Stimulated activated CD4-positive, alpha-beta T cell treated with anti-CD3 and anti-CD28 coated beads, Interleukin-1b, Interleukin-23, amount 100 ng/mL, for 1 hour (primary cell): ENCODE results near the gene USP48.

Source experiments
- DNase-seq, 2 donors: peaks; one replicate each; pipeline ENCODE4 v3.0.0-alpha.2; 2020; ENCODE audit warnings: low read depth in 2 of 2

The USP48 gene

DNA sequence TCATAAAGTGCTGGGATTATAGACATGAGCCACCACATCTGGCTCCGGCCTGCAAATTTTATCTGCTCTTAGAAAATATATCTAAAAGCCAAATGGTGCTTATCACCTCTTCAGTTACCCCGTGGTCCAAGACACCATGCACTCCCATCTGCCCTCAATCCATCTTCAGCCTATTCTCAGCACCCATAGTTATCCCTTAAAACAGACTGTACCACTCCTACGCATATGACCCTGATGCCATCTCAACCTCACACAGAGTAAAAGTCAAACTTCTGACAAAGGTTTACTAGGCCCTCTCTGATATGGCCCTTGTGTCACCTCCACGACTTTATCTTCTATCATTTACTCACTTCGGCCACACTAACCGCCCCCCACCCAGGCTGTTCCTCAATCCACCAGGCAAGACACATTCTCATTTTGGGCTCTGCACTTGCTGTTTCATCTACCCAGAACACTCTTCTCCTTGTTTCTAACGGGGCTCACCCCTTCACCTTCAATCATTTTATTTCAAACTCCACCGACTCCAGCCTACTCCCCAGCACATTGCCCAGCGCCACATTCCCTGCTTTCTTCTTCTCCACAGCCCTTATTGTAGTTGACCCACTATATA lies 33.0 kb downstream of the USP48 start:
- no peak for DNase-seq

DNA sequence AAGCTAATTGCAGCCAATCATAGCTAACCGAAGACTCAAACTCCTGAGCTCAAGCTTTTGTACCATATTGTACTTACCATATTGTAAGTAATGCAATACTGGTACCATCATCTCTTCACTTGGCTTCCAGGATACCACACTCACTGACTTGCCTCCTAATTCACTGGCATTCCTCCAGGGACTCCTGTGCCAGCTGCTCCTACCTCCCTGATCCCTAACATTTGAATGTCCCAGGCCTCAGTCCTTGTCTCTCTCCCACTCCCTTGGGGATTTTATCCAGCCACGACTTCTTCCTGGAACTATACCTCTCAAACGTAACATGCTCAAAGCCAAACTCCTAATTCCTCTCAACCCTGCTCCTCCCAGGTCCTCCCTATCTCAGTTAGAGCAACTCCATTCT lies 33.8 kb downstream of the USP48 start:
- DNase-seq: no peak

DNA sequence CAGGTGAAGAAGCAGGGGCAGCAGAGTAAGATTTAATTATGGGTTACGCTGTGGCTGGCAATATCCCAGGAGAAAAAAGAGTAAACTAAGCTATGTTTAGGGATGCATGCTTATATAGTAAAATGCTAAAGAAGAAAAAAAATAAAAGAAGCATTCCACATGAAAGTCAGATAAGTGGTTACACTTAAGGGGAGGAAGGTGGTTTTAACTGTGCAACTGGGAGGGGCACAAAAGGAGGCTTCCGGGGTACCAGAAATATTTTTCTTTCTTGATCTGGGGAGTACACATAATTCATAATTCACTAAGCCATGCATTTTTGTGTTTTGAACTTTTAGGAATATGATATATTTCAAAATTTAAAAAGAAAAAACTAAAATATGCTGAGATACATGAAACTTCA lies 39.5 kb downstream of the USP48 start:
- DNase-seq: no peak

DNA sequence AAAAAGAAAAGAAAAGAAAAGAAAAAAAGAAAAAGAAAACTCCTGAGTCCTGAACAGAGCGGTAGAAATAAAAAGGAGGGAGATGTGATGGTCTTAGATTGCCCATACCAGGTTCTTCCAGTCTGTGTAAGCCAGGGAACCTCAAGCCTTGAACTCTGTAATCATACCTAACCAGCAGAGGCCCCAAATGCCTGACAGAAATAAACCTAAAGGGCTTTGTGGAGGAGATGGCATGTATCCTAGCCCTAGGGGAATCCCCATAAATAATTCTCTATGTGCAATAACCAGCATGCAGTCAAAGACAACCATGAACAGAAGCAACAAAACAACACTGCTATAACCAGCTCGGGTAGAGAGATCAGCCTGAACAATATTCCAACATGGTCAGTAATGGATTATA lies 40.4 kb downstream of the USP48 start:
- DNase-seq: no peak

DNA sequence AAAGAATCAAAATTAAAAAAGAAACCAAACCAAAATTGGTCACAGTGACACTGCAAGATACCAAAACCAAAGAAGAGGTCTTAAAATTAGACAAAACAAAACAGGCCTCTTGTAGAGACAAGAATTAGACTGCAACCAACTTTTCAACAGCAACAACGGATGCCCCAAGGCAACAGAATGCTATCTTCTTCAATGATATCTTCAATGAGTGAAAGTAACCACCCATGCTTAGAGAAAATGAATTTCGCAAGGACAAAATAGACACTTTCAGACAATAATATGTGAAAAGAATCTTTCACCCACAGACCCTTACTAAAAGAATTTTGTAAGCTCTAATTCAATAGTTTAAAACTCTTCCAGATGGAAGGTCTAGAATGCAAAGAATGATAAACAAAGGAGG lies 41.7 kb downstream of the USP48 start:
- DNase-seq: no peak

DNA sequence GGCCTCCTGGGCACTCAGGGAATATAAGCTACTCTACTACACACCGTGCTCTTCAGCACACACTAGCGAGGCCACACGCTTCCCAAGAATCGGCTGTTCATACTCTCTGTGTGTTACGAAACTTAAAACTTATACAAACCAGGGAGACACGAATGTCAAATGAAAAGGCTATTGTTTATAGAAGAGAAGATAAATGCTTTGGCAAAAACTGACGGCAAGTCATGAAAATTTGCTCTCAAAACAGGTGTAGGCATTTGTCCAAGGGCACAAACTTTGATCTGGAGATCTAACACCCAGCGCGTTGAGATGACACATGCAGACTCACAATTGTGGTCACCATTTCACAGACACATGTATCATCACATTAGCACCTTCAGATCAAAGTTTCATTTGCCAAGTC lies 46.1 kb downstream of the USP48 start:
- no peak for DNase-seq

DNA sequence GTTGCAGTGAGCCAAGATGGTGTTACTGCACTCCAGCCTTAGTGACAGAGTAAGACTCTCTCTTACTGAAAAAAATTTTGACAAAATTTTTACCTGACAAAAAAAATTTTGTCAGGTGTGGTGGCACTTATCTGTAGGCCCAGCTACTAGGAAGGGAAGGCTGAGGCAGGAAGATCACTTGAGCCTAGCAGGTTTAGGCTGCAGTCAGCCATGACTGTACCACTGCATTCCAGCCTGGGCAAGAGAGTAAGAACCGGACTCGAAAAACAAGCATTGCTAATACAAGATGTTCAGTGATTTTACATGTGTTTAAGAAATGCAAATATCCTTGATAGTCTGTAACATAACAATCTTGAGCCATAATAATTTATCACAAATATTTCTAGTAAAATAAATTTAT lies 46.9 kb downstream of the USP48 start:
- no peak for DNase-seq

DNA sequence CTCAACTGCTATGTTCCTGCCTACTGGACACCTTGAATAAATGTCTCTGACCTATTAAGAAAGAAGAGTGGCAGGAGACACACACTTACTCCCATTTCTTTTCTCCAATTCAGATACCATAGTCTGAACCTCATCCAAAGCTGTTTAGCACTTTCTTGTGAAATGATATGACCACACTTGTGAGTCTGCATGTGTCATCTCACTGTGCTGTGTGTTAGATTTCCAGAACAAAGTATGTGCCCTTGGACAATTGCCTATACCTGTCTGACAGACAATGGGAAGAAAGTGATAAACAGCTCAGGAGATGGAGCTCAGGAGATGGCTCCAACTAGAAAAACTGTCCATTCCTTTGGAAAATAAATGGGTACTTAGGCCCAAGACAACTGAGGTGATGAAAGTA lies 48.4 kb downstream of the USP48 start:
- no peak for DNase-seq

DNA sequence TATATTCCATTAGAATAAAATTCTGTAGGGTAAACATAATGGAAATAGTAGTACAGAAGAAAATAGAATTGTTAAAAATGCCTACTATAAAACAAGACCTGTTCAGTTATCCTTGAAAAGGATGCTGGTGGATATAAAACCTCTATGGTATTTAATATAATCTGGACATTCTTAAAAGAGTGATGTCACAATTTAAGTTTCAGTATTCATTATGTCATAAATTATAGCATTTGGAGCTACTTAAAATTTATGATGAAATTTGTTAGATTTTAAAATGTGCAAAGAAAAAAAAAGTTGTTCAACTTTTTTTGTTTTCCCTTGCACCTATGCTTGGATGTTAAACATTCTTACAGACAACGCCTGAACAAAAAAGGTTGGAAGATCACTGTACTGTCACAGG lies 50.3 kb downstream of the USP48 start:
- DNase-seq: no peak

DNA sequence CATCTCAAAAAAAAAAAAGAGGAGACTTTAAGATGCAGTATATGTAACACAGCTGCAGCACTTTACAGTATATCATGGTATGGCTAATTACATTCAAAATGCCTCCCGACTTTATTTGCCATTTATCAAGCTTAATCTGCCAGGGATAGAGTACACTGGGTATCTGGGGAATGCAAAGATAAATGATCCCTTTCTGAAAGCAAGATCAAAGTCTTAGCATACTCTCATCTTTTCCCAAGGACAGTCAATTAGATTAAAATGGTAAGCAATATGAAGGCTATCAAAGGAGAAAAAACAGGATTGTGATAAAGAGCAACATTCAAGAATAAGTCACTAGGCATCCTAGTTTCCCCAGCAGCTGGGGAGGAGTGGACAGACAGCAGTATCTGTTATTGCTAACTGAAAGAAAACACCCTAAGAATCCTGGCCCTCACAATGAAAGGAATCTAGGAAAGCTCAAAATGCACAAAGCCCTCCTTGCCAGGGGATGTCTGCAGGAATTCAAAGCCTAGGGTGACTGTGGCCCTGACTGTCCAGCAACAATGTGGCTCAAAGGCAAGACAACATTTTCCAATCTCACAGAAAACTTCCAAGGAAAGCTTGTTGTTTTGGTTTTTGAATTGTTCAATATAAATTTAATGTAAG lies 57.1 kb downstream of the USP48 start:
- DNase-seq: no peak

DNA sequence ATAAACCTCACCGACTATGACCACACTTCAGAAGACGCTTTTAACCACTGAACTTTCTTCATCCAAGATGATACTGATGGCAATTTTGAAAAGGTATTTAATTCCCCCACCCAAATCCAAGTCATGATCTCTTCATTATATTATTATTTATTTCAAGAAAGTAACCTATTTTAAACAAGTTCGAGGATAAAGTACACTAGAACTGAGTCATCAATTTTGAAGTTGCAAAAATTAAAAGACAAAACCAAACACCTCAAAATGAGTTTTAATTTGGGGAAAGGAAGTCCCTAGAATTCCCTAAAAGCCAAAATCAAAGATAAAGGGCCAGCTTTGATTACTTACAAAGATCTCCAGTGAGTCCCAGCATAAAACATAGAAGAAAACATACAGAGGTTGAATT lies 58.4 kb downstream of the USP48 start:
- no peak for DNase-seq

DNA sequence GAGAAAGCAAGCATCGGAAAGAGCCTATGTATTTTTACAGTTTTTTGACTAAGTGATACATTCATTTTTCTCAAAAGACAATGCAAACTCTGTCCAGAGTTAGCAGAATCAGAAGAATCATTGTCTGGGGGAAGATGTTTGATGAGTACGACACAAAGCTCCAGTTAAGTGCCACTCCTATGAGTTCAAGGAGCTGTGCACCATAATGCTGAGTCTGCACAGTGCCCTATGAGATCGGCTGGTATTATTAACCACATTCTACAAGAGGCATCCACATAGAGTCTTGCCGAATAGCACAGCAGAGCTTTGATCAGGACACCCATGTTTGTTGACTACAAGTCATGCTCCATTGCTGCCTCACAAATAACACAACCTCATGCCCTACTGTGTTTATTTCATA lies 58.9 kb downstream of the USP48 start:
- no peak for DNase-seq

DNA sequence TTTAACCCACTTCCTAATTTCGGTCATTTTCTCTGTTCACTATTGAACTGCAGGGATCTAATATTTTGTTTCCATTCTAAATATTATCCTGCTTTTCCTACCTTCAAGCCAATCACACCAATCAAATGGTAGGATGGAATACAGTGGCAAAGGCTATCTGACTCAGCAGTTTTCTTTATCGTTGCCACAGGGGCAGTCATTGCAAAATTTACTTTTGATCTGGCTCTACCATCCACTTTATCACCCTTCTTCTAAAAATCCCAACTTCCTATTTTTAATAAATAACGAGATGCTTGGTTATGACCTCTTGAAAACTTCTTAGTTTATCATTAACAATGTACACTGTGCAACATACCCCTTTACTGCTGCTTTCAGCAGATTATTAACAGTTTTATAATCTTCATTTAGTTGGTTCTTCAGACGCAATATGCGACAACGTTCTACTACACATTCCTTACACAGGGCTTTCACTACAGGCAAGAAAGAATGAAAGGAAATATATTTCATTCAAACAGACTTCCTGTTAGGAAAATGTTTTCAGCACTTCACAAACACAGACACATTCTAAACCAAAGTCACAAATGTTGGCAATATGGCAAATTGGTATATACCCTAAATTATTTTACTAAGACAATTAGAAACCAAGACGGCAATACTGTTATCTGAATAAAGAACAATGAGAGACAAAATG lies 61.5 kb downstream of the USP48 start:
- no peak for DNase-seq

DNA sequence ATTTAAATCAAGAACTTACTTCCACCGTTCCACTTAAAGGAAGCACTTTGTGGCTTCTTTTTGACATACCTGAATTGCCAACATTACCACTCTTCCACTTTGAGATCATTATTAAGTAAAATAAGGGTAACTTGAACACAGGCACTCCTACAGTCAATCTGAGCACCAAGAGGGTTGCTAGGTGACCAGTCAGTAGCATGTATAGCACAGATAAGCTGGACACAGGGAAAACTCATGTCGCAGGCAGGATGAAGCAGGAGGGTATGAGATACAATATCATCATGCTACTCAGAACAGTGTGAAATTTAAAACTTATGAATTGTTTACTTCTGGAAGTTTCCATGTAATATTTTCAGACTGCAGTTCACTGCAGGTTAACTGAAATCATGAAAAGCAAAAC lies 66.8 kb downstream of the USP48 start:
- no peak for DNase-seq

DNA sequence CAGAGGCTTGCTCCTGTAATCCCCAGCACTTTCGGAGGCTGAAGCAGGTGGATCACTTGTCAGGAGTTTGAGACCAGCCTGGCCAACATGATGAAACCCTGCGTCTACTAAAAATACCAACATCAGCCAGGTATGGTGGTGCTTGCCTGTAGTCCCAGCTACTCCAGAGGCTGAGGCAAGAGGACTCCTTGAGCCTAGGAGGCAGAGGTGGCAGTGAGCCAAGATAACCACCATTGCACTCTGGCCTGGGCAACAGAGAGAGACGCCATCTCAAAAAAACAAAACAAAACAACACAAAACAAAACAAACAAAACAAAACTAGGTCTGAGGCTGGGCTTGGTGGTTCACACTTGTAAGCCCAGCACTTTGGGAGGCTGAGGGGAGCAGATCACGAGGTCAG lies 75.1 kb downstream of the USP48 start:
- no peak for DNase-seq

DNA sequence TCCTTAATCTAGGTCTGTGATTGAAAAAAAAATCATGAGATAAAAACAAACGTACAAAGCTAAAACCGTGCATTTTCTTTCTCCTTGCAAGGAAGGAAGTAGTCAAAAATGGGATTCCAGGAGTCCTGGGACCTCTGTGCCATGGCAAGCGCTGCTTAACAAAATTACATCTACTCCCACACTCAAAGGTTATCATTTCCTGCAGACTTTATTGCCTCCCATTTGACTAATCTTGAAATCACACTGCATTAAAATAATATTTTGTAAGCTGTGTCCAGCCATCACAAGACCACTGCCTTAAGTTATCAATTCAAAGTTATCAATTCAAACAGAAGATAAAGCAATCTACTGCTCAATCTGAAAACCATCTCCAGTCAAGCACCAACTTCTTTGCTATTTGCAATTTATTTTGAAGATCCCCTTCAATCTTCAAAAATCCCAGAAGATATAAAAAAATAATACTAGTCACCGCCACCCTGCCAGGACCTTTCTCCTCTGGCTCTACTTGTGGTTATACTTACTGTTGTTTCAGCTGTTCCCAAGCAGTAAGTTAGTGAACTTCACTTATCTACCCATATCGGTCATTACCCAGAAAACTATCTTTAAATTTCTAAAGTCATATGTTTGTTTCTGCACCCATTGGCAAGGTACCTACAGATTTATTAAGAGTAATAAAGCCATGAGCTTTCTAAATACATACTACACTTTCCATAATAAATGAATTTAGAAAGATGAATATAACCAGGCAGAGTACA lies 75.7 kb downstream of the USP48 start:
- DNase-seq: no peak

DNA sequence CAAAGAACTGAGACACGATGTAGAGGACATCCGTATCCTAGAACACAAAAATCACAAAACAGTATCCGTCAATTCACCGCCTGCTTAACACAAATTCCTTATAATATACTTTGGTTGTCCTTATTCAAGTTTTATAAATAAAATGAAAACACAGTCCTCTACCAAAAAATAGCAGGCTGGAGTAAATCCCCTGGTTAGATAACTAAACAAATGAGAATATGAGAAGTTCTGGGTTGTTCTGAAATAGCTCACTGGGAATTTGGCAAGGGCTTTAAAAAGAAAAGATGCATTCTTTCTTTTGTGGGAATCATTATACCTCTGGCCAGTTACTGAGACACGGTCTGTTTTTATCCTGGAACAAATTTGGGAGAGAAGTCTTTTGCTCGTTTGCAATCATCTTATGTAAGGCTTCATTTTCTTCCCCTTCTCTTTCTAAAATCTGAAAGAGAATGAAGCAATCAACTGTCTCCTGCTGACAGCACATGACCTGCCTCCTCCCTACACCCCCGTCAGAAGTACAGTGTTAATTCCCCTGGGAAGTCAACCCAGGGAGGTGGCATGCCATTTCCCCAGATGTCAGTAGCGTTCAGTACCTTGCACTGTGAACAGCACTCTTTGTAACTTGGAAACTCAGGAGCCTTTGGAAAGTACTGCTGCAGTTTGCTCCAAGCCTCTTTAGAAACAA lies 76.7 kb downstream of the USP48 start:
- no peak for DNase-seq

DNA sequence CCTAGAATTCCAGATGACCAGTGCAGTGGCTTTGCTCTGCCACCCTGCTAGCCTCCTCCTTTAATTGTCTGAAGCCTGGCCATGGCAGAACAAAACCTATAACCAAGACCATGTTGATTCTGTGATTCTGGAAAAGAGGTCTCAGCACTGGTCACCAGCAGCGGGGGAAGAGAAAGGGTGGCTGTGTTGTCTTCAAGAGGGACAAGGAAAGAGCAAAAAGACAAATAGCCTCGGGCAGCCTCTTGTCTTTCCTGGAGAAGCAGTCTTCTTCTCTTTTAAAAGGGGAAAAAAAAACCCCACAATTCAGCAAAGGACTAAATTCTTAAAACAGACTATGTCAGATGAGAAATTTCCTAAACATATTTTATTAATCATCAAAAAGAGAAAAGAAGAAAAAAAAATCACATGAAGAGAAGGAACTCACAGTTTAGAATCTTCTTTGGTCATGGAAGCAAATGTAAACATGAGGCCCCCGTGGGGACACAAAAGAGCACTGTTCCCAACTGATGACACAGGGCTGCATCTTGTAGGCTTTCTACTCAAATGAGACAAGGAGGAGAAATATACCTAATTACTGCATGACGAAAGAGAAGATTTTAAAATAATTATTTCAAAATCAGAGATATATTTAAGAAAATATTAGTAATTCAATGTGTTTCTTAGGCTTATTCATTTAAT lies 77.5 kb downstream of the USP48 start:
- DNase-seq: no peak

DNA sequence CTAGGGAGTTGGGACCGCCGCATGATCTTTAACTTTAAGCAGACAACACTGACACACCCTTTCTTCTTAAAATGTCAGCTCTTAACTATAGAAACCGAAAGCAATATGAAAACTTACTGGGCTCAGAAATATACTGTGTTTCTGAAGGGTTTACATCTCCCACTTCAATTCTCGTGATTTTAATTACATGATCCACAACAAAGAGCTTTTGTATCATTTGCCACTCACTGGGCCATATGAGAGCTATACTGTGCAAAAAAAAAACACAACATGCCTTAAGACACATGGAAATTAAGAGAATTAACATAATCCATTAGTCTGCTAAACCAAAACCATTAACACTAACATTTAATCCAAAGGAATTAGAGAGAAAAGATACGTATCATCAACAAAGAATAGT lies 78.8 kb downstream of the USP48 start:
- no peak for DNase-seq

DNA sequence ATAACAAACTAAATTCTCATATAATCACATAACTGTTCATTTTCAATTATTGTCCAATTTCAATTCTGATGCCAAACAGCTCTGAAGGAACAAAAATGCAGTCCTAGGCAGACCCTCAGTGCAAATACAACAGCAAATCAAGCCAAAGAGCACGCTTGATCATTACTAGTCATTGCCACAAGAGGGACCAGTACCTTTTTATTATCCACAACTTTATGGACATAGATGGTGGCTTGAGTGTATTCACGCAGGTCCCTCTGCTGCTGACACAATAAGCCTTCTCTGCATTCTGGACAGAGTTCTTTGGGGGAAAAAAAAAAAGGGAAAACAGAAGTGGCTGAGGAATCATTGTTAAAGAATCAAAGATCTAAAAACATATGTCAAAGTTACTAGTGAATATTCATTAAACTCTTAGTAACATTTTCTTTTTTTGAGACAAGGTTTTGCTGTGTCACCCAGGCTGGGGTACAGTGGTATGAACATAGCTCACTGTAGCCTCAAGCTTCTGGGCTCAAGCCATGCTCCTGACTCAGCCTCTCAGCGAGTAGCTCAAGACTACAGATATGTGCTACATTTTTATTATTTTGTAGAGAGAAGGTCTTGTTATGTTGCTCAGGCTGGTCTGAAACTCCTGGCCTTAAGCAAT lies 79.5 kb downstream of the USP48 start:
- no peak for DNase-seq

DNA sequence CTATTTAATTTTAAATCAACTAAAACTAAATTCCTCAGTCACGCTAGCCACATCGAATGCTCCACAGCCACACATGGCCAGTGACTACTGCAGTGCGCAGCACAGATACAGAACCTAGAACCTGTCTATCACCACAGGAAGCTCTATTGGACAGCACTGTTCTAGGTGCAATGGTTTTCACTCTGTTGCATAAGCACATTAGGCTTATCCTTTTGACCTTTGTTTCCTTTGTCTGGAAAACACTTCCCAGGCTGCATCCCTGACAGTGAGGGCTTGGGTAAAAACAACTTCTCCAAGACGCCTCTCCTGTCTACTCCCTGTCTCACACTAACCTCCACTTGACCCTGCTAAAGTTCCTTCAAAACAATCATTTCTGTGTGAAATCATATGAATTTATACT lies 80.2 kb downstream of the USP48 start:
- no peak for DNase-seq
